Mammary epithelial cell (primary cell): ENCODE measurements around the gene COL1A2.

ENCODE experiments used
- EZH2 ChIP-seq: IDR thresholded peaks from 2 replicates; pipeline ENCODE4 v1.6.1; 2012; ENCODE audit warnings: low read length, inconsistent platforms, borderline replicate concordance
- TF ChIP-seq, protein P1 (sequence below), 2 donors: IDR thresholded peaks in 1 of 2; conservative IDR thresholded peaks in 1 of 2; 2 replicates each; pipeline ENCODE4 v1.5.1; 2011 to 2012; ENCODE audit warnings: inconsistent platforms in 2 of 2, low read length in 2 of 2, mild to moderate bottlenecking in 2 of 2, control low read depth in 1 of 2, low read depth in 1 of 2; ENCODE audit not compliant: insufficient read depth in 1 of 2; ENCODE audit errors: extremely low read depth in 1 of 2

DNA sequence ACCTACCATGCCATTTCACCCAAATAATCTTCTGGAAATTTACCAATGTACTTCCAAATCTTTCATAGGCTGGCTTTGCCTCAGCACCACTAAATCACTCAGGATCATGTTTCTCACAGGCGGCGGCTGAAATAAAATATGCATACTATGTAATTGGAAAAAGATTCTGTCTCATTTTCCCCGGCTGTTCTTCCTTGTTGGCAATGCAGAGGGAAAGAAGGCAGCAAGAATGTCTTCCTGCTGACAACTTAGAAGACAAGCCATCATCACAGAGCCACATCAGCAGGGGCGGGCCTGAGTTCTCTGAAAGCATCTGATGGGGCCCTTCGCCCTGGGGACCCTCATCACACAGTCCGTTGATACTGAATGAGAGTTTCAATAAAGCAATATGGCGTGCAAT lies 39.2 kb upstream of the COL1A2 start:
- TF ChIP-seq EZH2 = no peak
- TF ChIP-seq, protein P1, sequence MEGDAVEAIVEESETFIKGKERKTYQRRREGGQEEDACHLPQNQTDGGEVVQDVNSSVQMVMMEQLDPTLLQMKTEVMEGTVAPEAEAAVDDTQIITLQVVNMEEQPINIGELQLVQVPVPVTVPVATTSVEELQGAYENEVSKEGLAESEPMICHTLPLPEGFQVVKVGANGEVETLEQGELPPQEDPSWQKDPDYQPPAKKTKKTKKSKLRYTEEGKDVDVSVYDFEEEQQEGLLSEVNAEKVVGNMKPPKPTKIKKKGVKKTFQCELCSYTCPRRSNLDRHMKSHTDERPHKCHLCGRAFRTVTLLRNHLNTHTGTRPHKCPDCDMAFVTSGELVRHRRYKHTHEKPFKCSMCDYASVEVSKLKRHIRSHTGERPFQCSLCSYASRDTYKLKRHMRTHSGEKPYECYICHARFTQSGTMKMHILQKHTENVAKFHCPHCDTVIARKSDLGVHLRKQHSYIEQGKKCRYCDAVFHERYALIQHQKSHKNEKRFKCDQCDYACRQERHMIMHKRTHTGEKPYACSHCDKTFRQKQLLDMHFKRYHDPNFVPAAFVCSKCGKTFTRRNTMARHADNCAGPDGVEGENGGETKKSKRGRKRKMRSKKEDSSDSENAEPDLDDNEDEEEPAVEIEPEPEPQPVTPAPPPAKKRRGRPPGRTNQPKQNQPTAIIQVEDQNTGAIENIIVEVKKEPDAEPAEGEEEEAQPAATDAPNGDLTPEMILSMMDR (conservative IDR thresholded peaks at IDR 0.05 in 1 of 2, IDR thresholded peaks at IDR 0.05 in 1 of 2; ENCODE audit: extremely low read depth in 1 of 2, insufficient read depth in 1 of 2, low read depth in 1 of 2, low read length in 2 of 2) = no peak
